ENCODE results near the gene STK11. TPM values are rescaled to one million over a fixed set of nuclear protein-coding genes. Genes with fewer than 3 reads are reported as not detected.

STK11 gene
- total RNA-seq, 1 experiment from 2014 or later: 116 TPM

DNA sequence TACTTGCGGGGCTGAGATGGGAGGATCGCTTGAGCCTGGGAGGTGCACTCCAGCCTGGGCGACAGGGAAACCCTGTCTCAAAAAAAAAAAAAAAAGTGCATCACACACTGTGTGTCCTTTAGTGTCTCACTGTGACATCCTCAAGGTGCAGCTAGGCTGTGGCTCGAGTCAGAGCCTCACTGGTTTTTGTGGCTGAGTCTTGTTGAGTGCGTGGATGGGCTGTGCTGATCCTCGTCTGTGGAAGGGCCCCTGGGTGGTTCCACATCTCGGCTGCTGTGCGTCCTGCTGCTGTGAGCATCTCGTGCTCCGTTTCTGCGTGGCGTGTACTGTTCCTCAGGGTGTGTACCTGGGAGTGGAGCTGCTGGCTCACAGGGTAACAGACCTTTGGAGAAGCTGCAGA is 11.2 kb downstream of the STK11 start:
- ATAC-seq (no peak), DNase-seq (ENCODE audit: low read depth, low spot score) (no peak)
- H3K27ac ChIP-seq (ENCODE audit: low read length): peak overlapping the region; percentile 45; the same call in 1 of the 2 replicates
- peaks cover 44% of the 10 kb centered on the region for H3K4me1 ChIP-seq (ENCODE audit: control insufficient read depth, insufficient read depth, low read length)
- POLR2A ChIA-PET: no interaction called here
- no TSS peak for BruUV-seq (replicated peaks)
- in situ Hi-C loops (cut with HindIII; ENCODE audit: low pct_unique_long_range_greater_than_20kb, low sequenced_read_pairs) (no loop called here), intact Hi-C loops (cut with micrococcal nuclease; ENCODE audit: unreplicated experiment) (no loop called here)
- H3K27me3 ChIP-seq (ENCODE audit: control insufficient read depth, insufficient read depth, low read length): no peaks in the 10 kb centered on the region
- no peaks in the 10 kb centered on the region for H3K36me3 ChIP-seq (ENCODE audit: control insufficient read depth, insufficient read depth, low read length)
- no peaks in the 10 kb centered on the region for H3K9me3 ChIP-seq (ENCODE audit: control insufficient read depth, insufficient read depth, low read depth, low read length)
- no peak for TF ChIP-seq SIN3A (IDR thresholded peaks at IDR 0.05; ENCODE audit: borderline replicate concordance, insufficient read depth, low read depth, low read length)
- TF ChIP-seq, protein P1, sequence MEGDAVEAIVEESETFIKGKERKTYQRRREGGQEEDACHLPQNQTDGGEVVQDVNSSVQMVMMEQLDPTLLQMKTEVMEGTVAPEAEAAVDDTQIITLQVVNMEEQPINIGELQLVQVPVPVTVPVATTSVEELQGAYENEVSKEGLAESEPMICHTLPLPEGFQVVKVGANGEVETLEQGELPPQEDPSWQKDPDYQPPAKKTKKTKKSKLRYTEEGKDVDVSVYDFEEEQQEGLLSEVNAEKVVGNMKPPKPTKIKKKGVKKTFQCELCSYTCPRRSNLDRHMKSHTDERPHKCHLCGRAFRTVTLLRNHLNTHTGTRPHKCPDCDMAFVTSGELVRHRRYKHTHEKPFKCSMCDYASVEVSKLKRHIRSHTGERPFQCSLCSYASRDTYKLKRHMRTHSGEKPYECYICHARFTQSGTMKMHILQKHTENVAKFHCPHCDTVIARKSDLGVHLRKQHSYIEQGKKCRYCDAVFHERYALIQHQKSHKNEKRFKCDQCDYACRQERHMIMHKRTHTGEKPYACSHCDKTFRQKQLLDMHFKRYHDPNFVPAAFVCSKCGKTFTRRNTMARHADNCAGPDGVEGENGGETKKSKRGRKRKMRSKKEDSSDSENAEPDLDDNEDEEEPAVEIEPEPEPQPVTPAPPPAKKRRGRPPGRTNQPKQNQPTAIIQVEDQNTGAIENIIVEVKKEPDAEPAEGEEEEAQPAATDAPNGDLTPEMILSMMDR (IDR thresholded peaks at IDR 0.05): no peak
- no peak for TF ChIP-seq TCF7L2 (IDR thresholded peaks at IDR 0.05; ENCODE audit: low read depth, low read length)
- TF ChIP-seq POLR2AphosphoS5 (IDR thresholded peaks at IDR 0.05; ENCODE audit: low read depth, low read length): no peak
- TF ChIP-seq, protein P2, sequence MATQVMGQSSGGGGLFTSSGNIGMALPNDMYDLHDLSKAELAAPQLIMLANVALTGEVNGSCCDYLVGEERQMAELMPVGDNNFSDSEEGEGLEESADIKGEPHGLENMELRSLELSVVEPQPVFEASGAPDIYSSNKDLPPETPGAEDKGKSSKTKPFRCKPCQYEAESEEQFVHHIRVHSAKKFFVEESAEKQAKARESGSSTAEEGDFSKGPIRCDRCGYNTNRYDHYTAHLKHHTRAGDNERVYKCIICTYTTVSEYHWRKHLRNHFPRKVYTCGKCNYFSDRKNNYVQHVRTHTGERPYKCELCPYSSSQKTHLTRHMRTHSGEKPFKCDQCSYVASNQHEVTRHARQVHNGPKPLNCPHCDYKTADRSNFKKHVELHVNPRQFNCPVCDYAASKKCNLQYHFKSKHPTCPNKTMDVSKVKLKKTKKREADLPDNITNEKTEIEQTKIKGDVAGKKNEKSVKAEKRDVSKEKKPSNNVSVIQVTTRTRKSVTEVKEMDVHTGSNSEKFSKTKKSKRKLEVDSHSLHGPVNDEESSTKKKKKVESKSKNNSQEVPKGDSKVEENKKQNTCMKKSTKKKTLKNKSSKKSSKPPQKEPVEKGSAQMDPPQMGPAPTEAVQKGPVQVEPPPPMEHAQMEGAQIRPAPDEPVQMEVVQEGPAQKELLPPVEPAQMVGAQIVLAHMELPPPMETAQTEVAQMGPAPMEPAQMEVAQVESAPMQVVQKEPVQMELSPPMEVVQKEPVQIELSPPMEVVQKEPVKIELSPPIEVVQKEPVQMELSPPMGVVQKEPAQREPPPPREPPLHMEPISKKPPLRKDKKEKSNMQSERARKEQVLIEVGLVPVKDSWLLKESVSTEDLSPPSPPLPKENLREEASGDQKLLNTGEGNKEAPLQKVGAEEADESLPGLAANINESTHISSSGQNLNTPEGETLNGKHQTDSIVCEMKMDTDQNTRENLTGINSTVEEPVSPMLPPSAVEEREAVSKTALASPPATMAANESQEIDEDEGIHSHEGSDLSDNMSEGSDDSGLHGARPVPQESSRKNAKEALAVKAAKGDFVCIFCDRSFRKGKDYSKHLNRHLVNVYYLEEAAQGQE (IDR thresholded peaks at IDR 0.05; ENCODE audit: insufficient read depth in 1 of 2, low read depth in 2 of 2, low read length in 1 of 2): no peak
- H3K4me3 ChIP-seq (ENCODE audit: low read depth in 2 of 2, low read length in 2 of 2): no peak overlapping the region
- CTCF ChIA-PET: no interaction called here

DNA sequence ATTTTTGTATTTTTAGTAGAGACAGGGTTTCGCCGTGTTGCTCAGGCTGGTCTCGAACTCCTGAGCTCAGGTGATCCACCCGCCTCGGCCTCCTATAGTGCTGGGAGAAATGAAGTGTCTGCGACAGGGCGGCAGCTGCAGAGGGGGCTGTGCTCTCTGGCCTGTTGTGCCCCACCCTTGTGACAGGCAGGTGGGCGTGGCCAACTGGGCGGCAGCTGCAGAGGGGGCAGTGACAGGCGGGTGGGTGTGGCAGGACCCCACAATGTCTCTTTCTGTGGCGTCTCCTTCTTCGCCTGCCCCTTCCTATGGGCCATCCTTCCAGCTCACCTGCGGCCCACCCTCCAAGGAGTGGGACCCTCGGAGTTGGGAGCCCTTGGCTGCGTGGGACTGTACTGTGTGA is 11.8 kb downstream of the STK11 start:
- POLR2A ChIA-PET: no interaction called here
- Histone ChIP-seq H3K9me3 (ENCODE audit: control insufficient read depth, insufficient read depth, low read depth, low read length) (no peaks in the 10 kb centered on the region), H3K4me3 (ENCODE audit: low read depth in 2 of 2, low read length in 2 of 2) (no peak overlapping the region), H3K4me1 (ENCODE audit: control insufficient read depth, insufficient read depth, low read length) (peaks cover 39% of the 10 kb centered on the region), H3K27me3 (ENCODE audit: control insufficient read depth, insufficient read depth, low read length) (no peaks in the 10 kb centered on the region), H3K36me3 (ENCODE audit: control insufficient read depth, insufficient read depth, low read length) (no peaks in the 10 kb centered on the region), H3K27ac (ENCODE audit: low read length) (no peak overlapping the region; the same call in 1 of the 2 replicates)
- CTCF ChIA-PET: no interaction called here
- DNase-seq (ENCODE audit: low read depth, low spot score) (no peak), ATAC-seq (no peak)
- in situ Hi-C loops (cut with HindIII; ENCODE audit: low pct_unique_long_range_greater_than_20kb, low sequenced_read_pairs) (no loop called here), intact Hi-C loops (cut with micrococcal nuclease; ENCODE audit: unreplicated experiment) (no loop called here)
- BruUV-seq (replicated peaks): no TSS peak
- TF ChIP-seq TCF7L2 (IDR thresholded peaks at IDR 0.05; ENCODE audit: low read depth, low read length) (no peak), POLR2AphosphoS5 (IDR thresholded peaks at IDR 0.05; ENCODE audit: low read depth, low read length) (no peak), SIN3A (IDR thresholded peaks at IDR 0.05; ENCODE audit: borderline replicate concordance, insufficient read depth, low read depth, low read length) (no peak)
- TF ChIP-seq, protein P1 (IDR thresholded peaks at IDR 0.05): no peak
- TF ChIP-seq, protein P2 (IDR thresholded peaks at IDR 0.05; ENCODE audit: insufficient read depth in 1 of 2, low read depth in 2 of 2, low read length in 1 of 2): no peak
